ENCODE results near the gene PGLYRP4.

The PGLYRP4 gene

DNA sequence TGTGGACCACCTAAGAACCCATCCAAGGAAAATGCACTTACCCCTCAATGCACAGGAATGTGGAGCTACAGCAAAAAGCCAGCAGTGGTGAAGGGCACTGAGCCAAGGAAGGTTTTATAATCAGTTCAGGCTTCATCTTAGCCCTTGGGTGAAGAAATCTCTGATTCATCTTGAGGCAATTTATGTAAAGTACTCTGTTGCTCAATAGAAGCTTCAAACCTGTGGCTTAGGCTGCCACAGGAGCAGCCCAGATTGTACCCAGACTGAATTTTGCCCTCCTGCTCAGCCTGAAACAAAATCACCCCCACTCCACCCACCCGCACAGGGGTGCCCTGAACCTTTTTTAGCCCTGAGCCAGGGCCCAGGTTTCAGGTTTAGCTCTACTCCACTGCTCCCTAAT, 26.9 kb upstream of the PGLYRP4 start, which contains the start of gene S100A12:
TSS of gene S100A12 (minus strand) at position 111 of the 400 bp plus-strand sequence. CDS start 1,029 bp downstream, outside the sequence.
- no peak for DNase-seq (ENCODE audit: low read depth)

DNA sequence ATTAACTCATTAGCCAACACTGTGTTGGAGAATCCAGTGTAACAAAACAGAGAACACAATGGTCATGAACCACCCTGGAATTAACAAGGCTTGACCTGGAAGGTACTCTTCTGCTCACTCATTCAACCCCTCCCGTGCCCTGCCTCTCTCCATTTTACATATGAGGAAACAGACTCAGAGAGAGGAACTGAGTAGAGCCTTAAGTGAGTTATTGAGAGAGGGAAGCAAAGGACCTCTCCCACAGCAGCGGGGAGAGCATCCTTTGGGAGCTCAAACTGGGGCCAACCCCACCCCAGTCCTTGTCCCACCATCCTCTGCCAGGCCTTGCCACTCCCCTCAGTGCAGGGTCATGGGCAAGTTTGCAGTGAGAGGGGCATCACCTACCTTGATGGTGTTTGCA, 25.4 kb upstream of the PGLYRP4 start:
- DNase-seq (ENCODE audit: low read depth) = no peak

DNA sequence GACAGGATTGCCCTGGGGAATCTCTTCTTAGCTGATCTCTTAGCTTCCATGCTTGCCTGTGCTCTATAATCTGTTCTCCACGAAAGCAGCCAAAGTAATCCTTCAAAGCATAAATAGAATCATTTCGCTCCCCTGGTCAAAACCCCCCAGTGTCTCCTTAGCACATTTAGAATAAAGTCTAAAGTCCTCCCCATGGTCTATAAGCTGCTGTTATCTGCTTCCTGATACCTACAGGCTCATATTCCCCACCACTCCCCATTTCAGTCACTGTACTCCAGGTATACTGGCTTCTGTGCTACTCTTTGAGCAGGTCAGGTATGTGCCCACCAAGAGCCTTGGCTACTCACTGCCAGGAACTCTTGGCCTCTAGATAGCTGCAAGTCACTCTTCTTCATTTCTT, 23.9 kb upstream of the PGLYRP4 start:
- no peak for DNase-seq (ENCODE audit: low read depth)

DNA sequence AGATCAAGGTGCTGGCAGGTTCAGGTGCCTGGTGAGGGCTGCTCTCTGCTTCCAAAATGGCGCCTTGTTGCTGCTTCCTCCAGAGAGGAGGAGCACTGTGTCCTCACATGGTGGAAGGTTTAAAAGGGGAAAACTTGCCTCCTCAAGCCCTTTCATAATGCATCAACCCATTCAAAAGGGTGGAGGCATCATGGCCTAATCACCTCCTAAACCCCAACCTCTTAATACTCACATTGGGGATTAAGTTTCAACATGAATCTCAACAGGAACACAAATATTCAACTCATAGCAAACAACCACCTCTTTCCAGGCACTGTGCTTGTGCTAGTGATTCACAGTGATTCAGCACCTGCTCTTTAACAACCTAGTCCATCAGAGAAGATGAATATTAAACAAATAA, 22.6 kb upstream of the PGLYRP4 start:
- DNase-seq (ENCODE audit: low read depth) = no peak

GRCh38 chr1:153370146-153370545, 21.5 kb upstream of the PGLYRP4 start:
- DNase-seq (ENCODE audit: low read depth) = no peak

- no peak for DNase-seq (ENCODE audit: low read depth)
These were observed 19.9 kb upstream of the PGLYRP4 start for GRCh38 chr1:153368495-153368894.

DNA sequence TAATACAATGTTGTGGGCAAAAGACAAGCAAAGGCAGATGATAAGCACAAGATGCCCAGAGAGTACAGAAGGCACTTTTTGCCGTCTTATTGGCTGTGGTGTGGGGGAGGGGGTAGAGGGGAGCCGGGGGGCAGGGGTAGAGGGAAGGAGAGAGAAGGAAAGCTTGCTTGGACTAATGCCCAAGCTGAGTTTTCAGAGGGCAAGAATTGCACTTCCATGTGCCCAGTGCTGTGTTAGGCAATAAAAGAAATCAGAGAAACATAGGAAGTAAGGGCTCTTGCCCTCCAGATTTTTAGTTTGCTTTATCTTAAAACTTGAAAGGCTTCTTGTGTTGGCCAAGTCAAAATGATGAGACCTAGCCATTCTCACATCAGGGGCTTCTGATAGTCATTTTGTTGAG, 18.4 kb upstream of the PGLYRP4 start:
- no peak for DNase-seq (ENCODE audit: low read depth)

GRCh38 chr1:153366261-153366660, 17.6 kb upstream of the PGLYRP4 start:
- DNase-seq (ENCODE audit: low read depth) = no peak

GRCh38 chr1:153365696-153366095, 17.1 kb upstream of the PGLYRP4 start:
- DNase-seq (ENCODE audit: low read depth) = no peak

- DNase-seq (ENCODE audit: low read depth) = no peak
These were observed 16.4 kb upstream of the PGLYRP4 start for GRCh38 chr1:153364766-153365666.

DNA sequence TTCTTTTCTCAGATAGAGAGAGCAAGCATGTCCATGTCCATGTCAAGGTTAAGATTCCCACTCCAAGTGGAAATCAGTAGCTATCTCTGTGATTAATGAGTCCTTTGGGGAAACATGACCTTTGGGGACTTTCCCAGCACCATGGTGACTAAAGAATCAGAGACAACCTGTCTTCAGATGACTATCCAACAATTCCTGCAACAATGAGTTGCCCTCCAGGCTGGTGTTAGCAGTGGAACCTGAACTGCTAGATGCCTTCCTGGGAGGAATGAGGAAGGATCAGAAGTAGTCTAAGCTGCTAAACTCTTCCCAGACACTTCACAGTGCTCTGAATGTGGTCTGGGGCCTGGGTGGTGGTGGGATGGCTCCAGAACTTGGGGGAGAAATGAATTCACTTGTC, 15.5 kb upstream of the PGLYRP4 start:
- no peak for DNase-seq (ENCODE audit: low read depth)

DNA sequence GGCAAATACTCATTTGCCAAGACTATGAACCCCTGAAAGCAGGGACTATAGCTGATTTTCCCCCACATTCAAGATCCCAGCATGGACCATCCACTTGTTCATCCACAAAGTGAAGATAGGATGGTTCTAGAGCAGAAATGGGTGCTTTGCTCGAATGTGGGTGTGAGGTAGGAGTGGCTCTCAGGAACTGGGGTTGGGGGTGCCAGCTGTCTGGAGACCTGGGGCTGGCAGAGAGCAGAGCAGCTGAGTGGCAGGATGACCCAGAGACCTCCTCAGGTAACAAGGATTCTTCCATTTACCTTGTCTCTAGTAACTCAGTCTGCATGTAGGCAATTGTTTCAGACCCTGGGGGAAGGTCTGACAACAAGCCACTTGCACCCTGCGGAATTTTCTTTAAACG, 15.0 kb upstream of the PGLYRP4 start:
- DNase-seq (ENCODE audit: low read depth) = no peak

GRCh38 chr1:153362187-153362775, 13.6 kb upstream of the PGLYRP4 start:
- no peak for DNase-seq (ENCODE audit: low read depth)

DNA sequence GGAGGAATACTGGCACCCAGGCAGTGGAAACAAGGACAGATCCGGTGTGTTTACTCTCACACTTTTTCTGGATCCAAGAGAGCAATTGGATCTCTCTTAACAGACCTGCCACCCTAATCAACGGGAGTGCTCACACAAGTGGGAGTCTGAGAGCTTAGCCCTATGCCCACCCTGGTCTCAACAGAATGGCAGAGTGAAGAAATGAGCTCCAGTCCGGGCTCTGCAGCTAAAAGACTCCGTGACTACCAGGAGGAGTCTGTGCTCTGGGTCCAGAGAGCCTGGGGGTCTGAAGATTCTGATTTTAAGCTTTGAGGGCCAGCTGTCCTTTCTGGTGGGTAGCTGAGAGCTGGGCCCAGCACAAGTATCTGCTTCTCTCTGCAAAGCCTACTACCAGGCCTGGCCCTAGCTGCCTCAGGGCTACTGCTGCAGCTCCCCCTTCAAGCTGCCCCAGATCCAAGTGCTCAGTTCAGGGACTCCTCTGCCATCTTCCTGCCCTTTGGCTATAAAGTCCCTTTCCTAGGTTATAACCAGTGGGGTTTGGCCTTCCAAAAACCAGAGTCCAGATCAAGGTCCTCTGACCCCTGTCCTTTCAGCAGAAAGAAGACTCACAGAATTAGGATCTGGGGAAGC, 13.0 kb upstream of the PGLYRP4 start:
- DNase-seq (ENCODE audit: low read depth) = no peak

- no peak for DNase-seq (ENCODE audit: low read depth)
These were observed 12.2 kb upstream of the PGLYRP4 start for GRCh38 chr1:153360592-153361479.

- no peak for DNase-seq (ENCODE audit: low read depth)
These were observed 11.5 kb upstream of the PGLYRP4 start for GRCh38 chr1:153360190-153360589.

DNA sequence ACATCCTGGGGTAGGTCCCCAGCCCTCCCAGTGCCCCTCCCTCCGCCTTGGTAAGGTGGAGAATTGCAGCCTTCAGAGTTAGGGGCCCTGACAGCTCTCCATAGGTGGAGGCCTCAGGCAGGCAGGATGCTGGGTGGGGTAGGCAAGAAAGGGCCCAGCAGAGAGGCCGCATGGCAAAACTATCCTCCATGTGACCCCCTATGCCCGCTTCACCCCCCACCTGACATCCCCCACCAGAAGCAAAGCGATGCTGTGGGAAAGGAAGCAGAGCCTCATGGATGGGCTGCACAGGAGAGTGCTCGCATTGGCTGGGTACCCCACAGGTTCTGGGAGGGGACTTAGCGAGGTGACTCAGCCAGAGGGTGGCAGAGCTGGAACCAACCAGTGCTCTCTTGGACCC, 10.6 kb upstream of the PGLYRP4 start:
- DNase-seq (ENCODE audit: low read depth) = no peak

DNA sequence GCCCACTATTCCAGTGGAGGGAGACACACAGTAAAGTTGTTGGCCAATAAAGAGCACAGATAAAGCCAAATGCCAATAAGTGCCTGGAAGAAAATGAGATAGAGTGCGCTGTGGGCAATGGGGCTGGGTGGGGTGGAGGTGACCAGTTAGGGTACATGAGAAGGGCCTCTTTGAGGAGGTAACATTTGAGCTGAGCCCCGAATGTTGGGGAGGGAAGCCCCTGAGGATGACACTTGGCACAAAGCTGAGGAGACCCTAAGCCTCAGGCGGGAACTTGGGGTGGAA, 10.0 kb upstream of the PGLYRP4 start:
- no peak for DNase-seq (ENCODE audit: low read depth)

- DNase-seq (ENCODE audit: low read depth) = no peak
These were observed 9.4 kb upstream of the PGLYRP4 start, which contains the start of gene S100A9 for GRCh38 chr1:153357853-153358690. Gene S100A9, plus strand, starts transcription at chr1:153357854. Its CDS starts 430 bp downstream, at chr1:153358284.

DNA sequence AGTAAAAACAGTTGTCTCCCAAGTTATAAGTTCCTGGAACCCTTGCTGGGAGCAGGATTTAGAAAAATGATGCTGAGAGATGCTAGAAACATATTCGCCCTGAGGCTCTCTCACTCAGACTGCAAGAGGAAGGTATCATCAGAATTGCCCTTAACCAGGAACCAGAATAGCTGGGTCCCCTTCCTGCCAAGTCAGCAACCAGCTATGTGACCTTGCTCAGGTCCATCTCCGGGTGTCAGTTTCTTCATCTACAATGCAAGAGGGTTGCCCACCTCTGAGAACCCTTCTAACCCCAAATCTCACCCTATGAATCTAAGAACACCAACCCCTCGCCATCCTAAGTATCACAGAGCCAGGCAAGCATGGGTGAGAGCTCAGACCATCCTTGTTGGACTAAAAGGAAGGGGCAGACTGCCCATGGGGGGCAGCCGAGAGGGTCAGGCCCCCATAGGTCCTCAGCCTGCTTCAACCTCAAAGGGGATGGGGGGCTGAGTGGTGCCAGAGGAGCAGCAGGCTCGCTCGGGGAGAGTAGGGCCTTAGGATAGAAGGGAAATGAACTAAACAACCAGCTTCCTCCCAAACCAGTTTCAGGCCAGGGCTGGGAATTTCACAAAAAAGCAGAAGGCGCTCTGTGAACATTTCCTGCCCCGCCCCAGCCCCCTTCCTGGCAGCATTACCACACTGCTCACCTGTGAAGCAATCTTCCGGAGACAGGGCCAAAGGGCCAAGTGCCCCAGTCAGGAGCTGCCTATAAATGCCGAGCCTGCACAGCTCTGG, 8.6 kb upstream of the PGLYRP4 start:
- no peak for DNase-seq (ENCODE audit: low read depth)

All from activated T-cell treated with anti-CD3 and anti-CD28 coated beads for 48 hours (primary cell).